Posterior vena cava (tissue), 2 donors: ENCODE data around the gene TNFRSF1A. TPM values are rescaled to one million over a fixed set of nuclear protein-coding genes. Genes with fewer than 3 reads are reported as not detected.
"Not testable (repeated sequence)": the region's sequence is repeated elsewhere in the genome, so short reads cannot be mapped to it uniquely, and the experiment has no call there.

Source experiments
- DNase-seq: peaks from one replicate; pipeline ENCODE4 v3.0.0-alpha.2; 2020; ENCODE audit warnings: low spot score
- intact Hi-C, 2 donors: fragments of 100-400 bp; cut with DNase I; formaldehyde crosslinking; loops; one replicate each; pipeline versions ENCODE4 v1.14.1 to v1.14.2; 2022 to 2023
- total RNA-seq, 2 donors: library from RNA; stranded (reverse); fragmentation: NEBNext Ultra II Directional; extraction: Animal tissue kit (Norgen Biotek cat#: 25700); gene quantifications; one replicate each; pipeline ENCODE4 v1.2.1, GENCODE V29; 2021
- donor health status: DM: yes; HTN: yes; CAD: no.
- donor health status: DM: yes; HTN: yes; CAD: no.

TNFRSF1A gene
- total RNA-seq, 2 donors from 2014 or later: 190 to 194 TPM

- DNase-seq: no peak
- intact Hi-C loops: loop anchor here (5.0 kb wide), 1 partner anchor 39 kb away; the partner anchor contains the start of gene LTBR (in 2 of the 2)
Observed at GRCh38 chr12:6343518-6343917, 1.6 kb upstream of the TNFRSF1A start.

- intact Hi-C loops: loop anchor here (5.0 kb wide), 1 partner anchor 40 kb away; the partner anchor contains the start of gene LTBR (in 2 of the 2)
- no peak for DNase-seq
Observed at GRCh38 chr12:6342140-6342889, 439 bp upstream of the TNFRSF1A start.

- no peak for DNase-seq
- intact Hi-C loops: loop anchor here (5.0 kb wide), 1 partner anchor 41 kb away; the partner anchor contains the start of gene LTBR (in 2 of the 2)
Observed at GRCh38 chr12:6340745-6341416, 995 bp downstream of the TNFRSF1A start.

- no peak for DNase-seq
- intact Hi-C loops: loop anchor here (5.0 kb wide), 1 partner anchor 42 kb away; the partner anchor contains the start of gene LTBR (in 2 of the 2)
Observed at GRCh38 chr12:6340032-6340638, 1.7 kb downstream of the TNFRSF1A start.

- no peak for DNase-seq
- intact Hi-C loops: loop anchor here in 1 of 2 donors (10.0 kb wide), 1 partner anchor 126 kb away; no protein-coding TSS in a partner anchor
Observed at GRCh38 chr12:6338955-6339354, 2.9 kb downstream of the TNFRSF1A start.

GRCh38 chr12:6338536-6338935 is 3.3 kb downstream of the TNFRSF1A start:
- not testable (repeated sequence) for DNase-seq
- intact Hi-C loops: loop anchor here in 1 of 2 donors (10.0 kb wide), 1 partner anchor 126 kb away; no protein-coding TSS in a partner anchor

GRCh38 chr12:6337958-6338433 is 3.9 kb downstream of the TNFRSF1A start:
- intact Hi-C loops: loop anchor here in 1 of 2 donors (10.0 kb wide), 1 partner anchor 127 kb away; no protein-coding TSS in a partner anchor
- DNase-seq: no peak

GRCh38 chr12:6336889-6337853 is 4.7 kb downstream of the TNFRSF1A start:
- intact Hi-C loops: loop anchor here in 1 of 2 donors (10.0 kb wide), 1 partner anchor 128 kb away; no protein-coding TSS in a partner anchor
- no peak for DNase-seq

GRCh38 chr12:6336079-6336888 is 5.6 kb downstream of the TNFRSF1A start:
- peak; percentile 98 for DNase-seq
- intact Hi-C loops: loop anchor here in 1 of 2 donors (10.0 kb wide), 1 partner anchor 129 kb away; no protein-coding TSS in a partner anchor

GRCh38 chr12:6335451-6336078 is 6.3 kb downstream of the TNFRSF1A start:
- peak; percentile 95 for DNase-seq
- intact Hi-C loops: loop anchor here in 1 of 2 donors (10.0 kb wide), 1 partner anchor 129 kb away; no protein-coding TSS in a partner anchor

- intact Hi-C loops: loop anchor here (5.0 to 10.0 kb wide), 2 partner anchors 130 to 202 kb away; no protein-coding TSS in a partner anchor
- DNase-seq: no peak
Observed at GRCh38 chr12:6334940-6335450, 6.9 kb downstream of the TNFRSF1A start.

GRCh38 chr12:6334359-6334758 is 7.5 kb downstream of the TNFRSF1A start:
- intact Hi-C loops: loop anchor here (5.0 to 10.0 kb wide), 2 partner anchors 130 to 203 kb away; no protein-coding TSS in a partner anchor
- DNase-seq: no peak

- intact Hi-C loops: loop anchor here (5.0 to 10.0 kb wide), 2 partner anchors 131 to 204 kb away; no protein-coding TSS in a partner anchor
- no peak for DNase-seq
Observed at GRCh38 chr12:6333566-6333965, 8.3 kb downstream of the TNFRSF1A start.

GRCh38 chr12:6333029-6333428 is 8.8 kb downstream of the TNFRSF1A start:
- intact Hi-C loops: loop anchor here (5.0 to 10.0 kb wide), 2 partner anchors 132 to 204 kb away; no protein-coding TSS in a partner anchor
- no peak for DNase-seq

GRCh38 chr12:6332459-6332858 is 9.4 kb downstream of the TNFRSF1A start:
- intact Hi-C loops: loop anchor here (5.0 to 10.0 kb wide), 2 partner anchors 132 to 205 kb away; no protein-coding TSS in a partner anchor
- DNase-seq: no peak
